GM19395 (cell line): ENCODE data around the gene CIRBP.

ENCODE experiments used
- ATAC-seq: cut with Tn5 transposase; IDR thresholded peaks from one replicate; pipeline ENCODE4 v1.9.1; 2021; ENCODE audit warnings: mild to moderate bottlenecking, moderate library complexity; ENCODE audit not compliant: unreplicated experiment

Gene CIRBP

DNA sequence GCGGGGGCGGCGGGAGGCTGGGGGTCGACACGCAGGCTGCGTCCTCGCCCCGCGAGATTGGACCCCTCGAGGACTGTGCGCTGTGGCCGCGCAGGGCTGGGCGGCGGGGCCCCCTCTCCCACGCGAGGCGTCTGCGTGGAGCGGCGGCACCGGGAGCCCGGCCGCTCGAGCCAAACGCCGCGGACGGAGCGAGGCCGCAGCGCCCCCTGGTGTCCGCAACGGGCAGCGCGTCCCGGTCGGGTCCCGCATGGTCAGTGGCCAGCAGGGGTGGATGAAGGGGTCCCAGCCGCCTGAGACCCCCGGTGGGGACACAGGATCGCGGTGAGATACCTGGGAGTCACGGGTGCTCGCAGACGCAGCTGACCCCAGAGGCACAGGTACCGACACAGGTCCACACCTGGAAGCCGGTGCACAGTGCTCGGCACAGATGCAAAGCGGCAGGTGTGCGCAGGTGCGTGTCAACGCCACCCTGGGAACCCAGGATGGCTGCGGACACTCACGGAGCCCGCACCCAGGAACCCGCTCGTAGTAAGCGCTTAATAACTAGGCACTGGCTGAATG is 2.1 kb upstream of the CIRBP start:
- no peak for ATAC-seq

DNA sequence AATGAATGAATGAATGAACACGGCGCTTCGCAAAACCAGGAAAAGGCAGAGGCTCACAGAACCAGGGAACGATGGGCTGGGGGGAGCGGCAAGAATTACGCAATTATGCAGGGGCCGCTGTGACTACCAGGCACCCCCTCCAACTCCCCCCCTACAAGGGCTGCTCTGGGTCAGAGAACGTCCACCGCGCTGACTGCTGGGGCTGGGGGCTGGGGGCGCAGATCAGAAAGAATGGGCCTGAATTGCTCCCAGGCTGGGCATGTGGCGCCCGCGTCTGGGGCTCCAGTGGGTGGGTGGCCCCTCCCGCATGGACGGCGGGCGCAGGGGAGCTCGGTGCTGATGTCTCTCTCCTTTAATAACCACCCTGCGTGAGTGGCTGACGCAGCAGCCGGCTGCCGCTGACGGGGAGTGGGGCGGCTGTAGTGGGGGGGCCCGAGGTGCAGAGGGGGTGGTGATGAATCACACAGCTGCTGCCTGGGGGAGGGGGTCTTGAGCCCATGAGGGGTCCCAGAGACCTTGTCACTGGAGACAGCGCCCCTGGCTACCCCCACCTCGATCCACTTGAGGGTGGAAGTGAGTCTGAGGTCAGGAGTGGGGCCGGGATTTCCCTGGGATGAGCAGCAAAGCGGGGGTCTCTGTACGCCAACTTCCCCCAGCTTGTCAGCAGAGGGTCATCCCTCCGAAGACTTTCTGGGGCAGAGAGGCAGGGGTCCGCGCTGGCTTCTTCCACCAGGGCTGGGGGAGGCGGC is 1.5 kb upstream of the CIRBP start:
- no peak for ATAC-seq

DNA sequence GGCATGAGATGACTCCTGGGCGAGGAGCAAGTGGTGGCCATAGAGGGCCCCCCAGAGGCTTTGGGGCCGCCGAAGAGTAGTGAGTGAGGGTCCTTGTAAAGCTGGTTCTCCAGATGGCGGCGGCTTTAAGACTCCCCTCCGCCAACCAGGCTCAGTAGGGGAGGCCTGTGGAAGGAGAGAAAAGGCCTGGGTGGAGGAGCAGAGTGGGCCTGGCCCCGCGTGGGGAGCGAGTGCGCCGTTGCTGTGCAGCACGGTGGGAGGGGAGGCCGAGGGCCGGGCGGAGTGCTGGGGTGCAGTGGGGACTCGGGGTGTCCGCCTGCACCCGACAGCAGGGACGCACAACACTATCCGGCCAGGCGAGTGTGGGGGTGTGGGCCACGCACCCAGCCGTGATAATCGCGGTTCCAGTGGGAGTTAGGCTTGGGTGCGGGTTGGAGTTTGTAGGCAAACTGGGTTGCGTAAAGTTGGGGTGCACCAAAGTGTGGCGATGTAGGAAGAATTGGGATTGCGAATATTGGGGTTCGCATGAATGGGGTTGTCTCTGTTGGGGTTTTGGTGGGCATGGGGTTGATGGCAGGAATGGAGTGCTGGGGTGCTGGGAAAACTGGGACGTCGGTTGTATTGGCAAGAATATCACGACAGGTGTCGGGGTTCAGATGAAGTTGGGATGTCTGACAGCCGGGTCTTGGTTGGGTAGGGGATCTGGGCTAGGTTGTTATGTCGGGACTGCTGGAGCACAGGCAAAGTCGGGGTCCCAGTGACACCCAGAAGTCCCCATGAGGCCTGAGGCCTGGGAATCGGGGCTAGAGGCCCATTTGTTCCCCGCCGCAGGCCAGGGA is 687 bp upstream of the CIRBP start:
- no peak for ATAC-seq

DNA sequence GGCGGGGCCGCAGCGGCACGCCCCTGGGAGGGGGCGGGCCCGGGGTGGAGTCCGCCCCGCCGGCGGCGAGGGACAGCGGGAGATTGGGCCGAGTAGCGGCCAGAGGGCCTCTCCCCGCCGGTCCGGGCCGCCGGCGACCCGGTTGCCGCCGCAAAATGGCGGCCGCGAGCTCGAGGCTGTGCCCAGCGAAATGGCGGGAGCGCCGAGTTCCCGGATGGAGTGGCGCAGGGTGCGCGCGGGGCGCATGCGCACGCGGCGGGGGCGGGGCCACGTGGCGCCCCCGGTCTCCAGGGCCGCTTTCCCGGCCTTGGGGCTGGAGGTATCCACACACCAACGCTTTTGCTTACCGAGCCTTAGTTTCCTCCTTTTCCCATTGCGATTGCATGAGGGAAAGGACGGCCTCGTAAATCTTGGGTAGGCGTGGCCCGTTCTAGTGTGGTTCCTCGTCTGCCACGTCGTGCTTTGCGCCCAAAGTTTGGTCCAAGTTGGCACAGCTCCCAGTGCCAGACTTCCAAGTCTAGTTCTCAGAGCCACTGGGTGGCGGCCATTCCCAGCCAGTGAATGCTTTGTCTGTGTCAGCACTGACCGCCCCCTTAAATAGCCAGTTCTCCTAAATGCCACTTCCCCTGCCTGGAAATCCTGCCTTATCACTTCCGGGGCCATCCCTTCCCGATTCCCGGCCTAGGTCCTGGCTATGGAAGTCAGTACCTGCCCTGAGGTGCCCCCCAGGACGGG is 513 bp downstream of the CIRBP start:
- ATAC-seq: peak; percentile 20

DNA sequence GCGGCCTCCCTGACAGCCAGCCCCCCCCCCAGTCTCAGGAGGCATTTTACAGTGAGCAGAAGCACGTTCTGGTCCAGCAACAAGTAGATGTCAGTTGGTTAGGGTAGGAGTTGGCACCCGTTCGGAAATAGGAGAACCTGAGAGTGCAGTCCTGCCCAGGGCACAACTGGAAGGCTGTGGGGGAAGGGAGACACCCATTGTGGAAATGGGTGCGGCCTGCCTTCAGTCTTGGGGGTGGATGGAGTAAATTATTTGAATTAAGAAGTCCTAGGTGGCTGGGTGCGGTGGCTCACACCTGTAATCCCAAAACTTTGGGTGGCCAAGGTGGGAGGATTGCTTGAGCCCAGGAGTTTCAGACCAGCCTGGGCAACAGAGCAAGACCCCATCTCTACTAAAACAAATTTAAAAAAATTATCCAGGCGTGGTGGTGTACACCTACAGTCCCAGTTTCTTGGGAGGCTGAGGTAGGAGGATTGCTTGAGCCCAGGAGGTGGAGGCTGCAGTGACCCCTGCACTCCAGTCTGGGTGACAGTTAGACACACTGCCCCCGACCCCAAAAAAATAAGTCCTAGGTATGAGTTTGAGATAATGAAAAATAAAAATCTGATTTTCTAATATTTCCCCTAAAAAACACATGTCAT is 1.2 kb downstream of the CIRBP start:
- ATAC-seq: no peak

DNA sequence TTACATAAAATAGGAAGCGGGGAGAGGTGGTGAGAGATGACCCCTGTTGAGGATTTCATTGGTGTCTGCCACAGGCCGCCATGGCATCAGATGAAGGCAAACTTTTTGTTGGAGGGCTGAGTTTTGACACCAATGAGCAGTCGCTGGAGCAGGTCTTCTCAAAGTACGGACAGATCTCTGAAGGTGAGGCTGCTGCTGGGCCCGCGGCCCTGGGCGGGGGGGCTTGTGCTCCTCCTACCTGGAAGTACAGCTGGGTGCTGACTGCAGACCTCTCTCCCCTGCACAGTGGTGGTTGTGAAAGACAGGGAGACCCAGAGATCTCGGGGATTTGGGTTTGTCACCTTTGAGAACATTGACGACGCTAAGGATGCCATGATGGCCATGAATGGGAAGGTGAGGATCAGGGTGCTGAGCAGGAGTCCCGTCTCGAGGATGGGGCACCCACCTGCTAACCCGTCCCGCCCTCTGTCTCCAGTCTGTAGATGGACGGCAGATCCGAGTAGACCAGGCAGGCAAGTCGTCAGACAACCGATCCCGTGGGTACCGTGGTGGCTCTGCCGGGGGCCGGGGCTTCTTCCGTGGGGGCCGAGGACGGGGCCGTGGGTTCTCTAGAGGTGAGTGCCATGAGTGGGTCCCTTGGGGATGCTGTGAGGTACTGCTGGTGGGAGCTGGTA is 1.9 kb downstream of the CIRBP start:
- ATAC-seq: no peak

DNA sequence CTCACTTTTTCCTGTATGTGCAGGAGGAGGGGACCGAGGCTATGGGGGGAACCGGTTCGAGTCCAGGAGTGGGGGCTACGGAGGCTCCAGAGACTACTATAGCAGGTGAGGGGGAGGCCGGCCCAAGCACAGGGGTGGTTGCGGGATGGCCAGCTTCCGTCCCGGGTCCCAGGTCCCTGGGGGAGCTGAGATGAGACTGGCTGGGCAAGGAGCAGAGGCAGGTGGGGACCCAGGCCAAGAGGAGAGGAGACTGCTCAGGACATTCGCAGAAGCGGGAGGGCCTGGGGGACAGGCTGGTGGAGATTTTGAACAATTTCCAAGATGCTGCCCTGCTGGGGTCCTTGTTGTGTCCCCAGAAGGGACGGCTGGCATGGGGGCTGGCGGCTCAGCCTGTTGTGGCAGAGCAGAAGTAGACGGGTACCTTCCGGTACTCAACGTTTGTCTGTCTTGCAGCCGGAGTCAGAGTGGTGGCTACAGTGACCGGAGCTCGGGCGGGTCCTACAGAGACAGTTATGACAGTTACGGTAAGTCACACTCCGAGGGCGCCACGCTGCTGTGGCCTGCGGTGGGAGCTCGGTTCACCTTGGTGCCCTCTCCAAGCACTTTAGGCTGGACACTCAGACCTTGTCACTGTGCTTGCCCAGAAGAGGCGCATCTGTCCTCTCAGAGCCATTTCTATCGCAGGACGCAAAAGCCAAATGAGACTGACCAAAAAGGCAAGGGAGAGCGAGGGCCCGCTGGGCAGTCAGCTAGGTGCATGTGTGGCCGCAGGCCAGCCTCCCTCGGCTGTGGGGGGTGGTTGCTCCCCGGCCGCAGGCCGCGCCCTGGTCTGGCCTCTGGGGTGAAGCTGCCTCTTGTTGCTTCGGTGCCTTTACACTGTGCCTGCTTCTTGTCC is 2.6 kb downstream of the CIRBP start:
- no peak for ATAC-seq

DNA sequence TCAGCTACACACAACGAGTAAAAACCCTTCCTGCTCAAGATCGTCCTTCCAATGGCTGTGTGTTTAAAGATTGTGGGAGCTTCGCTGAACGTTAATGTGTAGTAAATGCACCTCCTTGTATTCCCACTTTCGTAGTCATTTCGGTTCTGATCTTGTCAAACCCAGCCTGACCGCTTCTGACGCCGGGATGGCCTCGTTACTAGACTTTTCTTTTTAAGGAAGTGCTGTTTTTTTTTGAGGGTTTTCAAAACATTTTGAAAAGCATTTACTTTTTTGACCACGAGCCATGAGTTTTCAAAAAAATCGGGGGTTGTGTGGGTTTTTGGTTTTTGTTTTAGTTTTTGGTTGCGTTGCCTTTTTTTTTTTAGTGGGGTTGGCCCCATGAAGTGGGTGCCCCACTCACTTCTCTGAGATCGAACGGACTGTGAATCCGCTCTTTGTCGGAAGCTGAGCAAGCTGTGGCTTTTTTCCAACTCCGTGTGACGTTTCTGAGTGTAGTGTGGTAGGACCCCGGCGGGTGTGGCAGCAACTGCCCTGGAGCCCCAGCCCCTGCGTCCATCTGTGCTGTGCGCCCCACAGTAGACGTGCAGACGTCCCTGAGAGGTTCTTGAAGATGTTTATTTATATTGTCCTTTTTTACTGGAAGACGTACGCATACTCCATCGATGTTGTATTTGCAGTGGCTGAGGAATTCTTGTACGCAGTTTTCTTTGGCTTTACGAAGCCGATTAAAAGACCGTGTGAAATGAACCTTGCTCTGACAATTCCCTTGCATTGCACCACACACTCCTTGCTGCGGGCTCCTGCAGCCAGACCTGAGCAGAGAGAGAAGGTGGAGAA is 3.5 kb downstream of the CIRBP start:
- ATAC-seq: no peak

DNA sequence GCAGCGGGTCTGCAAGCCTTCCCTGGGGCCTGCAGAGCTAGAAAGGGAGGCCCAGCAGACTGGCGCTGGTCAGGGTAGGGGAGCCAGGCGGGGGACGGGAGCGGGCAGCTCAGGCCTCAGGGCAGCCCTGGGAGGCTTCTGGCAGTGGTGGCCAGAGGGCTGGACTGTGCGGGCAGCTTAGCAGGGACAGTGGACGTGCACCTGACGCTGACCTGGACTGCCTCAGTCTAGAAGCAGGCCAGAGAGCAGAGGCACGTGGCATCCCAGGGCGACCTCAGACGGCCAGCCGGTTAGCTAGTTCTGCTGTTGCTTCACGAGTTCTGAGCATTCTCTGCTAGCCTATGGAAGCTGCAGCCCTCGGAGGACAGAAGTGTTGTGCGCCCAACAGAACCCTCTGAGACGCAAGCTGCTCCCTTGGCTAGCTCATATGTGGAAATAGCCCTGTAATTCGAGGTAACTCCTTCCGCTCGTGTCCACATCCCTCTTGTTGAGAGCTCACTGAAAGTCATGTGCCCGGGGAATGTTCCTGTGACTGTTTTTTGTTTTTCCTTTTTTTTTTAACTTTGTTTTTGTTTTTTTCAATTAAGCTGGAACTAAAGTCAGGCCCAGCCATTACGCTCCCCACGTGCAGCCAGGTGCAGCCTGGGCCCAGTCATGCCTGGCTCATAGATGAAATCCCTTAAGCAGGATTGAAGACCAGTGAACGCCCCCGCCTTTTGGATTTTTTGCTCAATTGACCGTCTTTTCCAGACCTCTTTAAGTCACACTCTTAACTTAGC is 4.3 kb downstream of the CIRBP start:
- ATAC-seq: no peak

DNA sequence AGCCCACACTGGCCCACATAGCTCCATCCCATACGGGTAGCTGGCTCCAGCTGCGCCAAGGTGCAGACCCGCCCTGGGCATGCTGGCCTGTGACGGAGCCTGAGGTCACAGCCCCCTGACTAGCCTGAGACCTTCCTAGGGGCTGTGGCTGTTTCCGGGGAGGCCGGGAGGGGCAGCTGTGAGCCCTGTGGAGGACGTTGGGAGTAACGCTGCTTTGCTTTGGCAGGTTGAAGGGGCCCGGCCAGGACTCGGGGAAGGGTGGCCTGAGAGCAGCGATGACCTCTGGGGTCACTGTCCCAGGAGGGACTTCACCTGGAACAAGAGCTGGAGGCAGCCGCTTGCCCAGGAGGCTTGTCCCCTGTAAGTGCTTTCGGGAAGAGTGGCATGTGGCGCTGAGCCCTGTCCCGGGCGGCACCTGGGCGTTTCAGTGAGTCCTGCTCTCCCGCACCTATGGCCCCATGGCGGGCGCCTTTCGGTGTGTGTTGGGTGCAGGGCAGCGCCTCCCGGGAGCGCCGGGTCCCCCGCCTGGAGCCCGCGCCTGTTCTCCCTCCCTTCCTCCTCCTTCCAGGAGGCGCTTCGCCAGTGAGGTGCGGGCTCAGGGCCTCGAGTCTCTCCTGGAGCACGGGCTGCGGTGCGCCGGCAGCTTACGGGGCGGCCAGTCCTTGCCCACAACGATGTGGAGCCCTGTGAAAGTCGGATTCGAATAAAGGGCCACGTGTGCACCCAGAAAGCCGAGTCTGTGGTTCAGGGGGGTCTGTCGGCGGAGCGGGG is 5.1 kb downstream of the CIRBP start:
- ATAC-seq: no peak

DNA sequence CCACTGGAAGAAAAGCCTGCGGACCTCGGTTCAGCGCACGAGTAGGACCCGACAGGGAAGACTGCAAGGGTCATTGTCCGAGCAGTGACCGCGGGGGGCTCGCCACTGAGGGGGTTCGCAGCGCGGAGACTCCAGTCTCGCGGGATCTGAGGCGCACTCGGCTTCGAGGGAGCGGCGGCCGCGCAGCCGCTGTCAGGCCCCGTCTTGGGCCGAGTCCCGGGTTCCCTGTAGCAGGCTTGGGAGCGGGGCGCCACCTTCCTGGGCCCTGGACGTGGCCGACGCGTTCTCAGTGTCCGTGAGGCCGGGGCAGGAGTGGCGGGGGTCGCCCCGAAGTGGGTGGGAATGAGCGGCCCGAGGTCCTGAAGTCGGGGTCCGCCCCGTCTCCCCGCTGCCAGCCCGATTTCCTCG is 5.7 kb downstream of the CIRBP start:
- ATAC-seq: peak; percentile 5

DNA sequence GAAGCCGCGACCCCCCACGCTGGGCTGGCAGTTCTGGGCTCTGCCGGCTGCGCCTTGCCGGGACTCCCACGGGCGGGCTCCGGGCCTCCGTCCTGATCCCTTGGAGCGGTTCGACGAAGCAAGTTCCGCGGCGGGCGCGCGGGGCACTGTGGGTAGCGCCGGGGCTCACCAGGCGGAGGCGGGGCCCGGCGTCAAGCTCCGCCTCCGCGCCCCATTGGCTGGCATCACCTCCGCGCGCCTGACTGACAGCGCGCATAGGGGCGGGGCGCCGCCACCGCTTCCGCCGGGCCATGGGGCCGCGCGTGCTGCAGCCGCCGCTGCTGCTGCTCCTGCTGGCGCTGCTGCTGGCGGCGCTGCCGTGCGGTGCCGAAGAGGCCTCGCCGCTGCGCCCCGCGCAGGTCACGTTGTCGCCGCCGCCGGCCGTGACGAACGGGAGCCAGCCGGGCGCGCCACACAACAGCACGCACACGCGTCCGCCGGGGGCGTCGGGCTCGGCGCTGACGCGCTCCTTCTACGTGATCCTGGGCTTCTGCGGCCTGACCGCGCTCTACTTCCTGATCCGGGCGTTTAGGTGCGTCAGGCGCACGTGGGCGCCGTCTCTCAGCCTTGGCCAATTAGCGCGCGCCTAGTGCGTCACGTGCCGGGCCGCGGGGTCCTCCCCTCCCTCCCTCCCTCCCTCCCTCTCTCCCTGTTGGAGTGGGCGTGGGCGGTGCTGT is 6.3 kb downstream of the CIRBP start, which contains the start of gene FAM174C:
TSS of gene FAM174C (plus strand) at position 271 of the 716 bp plus-strand sequence. CDS start at position 291, 20 bp downstream.
- ATAC-seq: peak; percentile 75

DNA sequence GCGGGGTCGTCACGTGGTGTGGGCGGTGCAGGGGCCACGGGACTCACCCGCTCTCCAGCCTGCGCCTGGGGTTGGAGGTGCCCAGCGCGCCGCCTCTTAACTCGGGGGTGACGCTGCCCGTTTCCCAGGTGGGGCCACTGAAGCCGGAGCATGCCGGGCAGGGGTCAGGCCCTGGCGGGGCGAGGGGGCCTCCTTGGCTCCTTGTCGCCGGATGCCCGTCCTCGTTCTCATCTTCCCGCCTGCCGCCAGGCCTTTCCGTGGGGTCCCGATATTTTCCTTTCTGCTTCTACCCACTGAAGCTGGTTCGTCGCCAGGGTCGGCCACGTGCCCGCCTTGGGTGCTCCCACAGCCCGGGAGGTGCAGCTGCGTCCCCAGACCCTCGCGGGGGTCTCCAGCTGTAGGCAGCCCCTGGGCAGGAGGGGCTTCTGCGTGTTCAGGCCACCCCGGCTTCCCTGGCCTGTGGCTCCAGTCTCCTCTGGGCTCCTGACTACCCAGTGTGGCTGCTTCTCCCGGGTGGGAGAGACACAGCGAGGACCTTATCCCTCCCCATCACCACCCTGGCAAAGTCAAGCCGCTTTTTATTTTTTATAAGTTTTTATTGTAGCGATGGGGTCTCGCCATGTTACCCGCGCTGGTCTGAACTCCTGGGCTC is 7.0 kb downstream of the CIRBP start:
- no peak for ATAC-seq

DNA sequence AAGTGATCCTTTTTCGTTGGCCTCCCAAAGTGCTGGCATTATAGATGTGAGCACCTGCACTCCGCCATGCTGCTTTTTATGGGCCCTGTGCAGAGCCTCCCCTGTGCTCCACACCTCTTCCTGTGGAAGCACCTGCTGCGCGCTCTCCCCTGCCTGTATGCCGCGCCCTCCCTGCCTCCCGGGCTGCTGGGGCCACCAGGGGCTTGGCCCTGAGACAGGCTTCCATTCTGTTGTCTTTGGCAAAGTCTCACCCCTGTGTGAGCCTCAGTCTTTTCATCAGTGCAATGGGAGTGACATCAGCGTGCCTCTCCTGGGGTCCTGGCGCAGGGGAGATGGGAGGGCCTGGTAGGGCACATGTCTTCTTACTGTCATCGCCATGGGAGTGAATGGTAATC is 7.5 kb downstream of the CIRBP start:
- ATAC-seq: no peak

DNA sequence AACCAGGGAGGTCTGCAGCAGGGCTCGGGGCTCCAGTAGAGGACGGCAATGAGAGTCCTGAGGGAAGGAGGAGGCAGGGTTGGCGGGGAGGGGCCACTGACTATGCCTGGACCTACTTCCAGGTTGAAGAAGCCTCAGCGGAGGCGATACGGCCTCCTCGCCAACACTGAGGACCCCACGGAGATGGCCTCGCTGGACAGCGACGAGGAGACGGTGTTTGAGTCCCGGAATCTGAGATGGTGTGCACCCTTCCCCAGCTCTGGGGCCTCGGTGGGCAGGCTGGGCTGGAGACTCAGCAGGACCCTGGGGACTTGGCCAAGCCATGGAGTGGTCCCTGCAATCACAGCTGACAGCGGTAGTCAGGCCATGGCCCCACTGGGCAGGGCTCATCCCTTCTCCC is 7.9 kb downstream of the CIRBP start:
- ATAC-seq: no peak

DNA sequence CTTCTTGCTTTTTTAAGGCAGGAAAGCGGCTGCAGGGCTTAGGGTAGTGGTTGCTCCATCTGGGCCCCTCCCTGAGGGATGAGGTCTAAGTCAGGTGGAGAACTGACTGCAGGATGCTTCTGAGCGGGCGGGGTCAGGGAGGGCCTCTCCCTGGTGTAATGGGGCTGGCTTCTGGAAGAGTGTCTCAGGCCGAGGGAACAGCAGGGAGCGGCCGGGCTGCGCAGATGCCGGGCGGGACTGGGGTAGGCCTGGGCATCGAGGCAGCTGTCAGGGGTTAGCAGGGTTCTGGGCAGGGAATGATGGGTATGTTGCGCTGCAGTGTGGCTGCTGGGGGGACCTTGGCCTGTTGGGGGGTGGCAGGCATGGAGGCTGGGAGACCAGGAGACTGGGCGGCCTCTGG is 8.9 kb downstream of the CIRBP start:
- ATAC-seq: no peak
